Measurements from ENCODE around the gene HOMER1. TPM values are rescaled to one million over a fixed set of nuclear protein-coding genes. Genes with fewer than 3 reads are reported as not detected.

Gene HOMER1
- total and polyA plus RNA-seq, 10 of the 15 experiments (the other 5 are each of a cell fraction or from before 2014, with no cell fraction given), result 0.96 to 22.0 (median 7.5) TPM

GRCh38 chr5:79514391-79515105 lies 614 bp upstream of the HOMER1 start:
- WGBS (ENCODE audit: insufficient coverage, insufficient replicate concordance, low lambda C conversion rate, missing lambda C conversion rate), result under 1% methylated on average over 35 of the region's 38 CpGs
- TF ChIP-seq NR2C2 (IDR thresholded peaks at IDR 0.05; ENCODE audit: borderline replicate concordance, control insufficient read depth, insufficient read length, low read depth), result no peak
- TF ChIP-seq RB1 (IDR thresholded peaks at IDR 0.05; ENCODE audit: borderline replicate concordance), result no peak
- TF ChIP-seq MYC (IDR thresholded peaks at IDR 0.05; ENCODE audit: insufficient read depth, insufficient read length, insufficient replicate concordance, low read length, severe bottlenecking), result no peak
- peak; percentile 81; the same call in 1 of the 2 replicates for TF ChIP-seq RELB (IDR thresholded peaks at IDR 0.05; ENCODE audit: low read depth)
- peak; percentile 66 for TF ChIP-seq RAD51 (IDR thresholded peaks at IDR 0.05)
- TF ChIP-seq SREBF2 (IDR thresholded peaks at IDR 0.05; ENCODE audit: low read length), result no peak
- peak; percentile 29 for TF ChIP-seq RELA (IDR thresholded peaks at IDR 0.05; ENCODE audit: borderline replicate concordance, partially characterized antibody)
- peak; percentile 85 to 88 for TF ChIP-seq IKZF2 (IDR thresholded peaks at IDR 0.05)
- TF ChIP-seq NFYA (IDR thresholded peaks at IDR 0.05; ENCODE audit: borderline replicate concordance, low read depth, low read length), result no peak
- TF ChIP-seq JUNB (IDR thresholded peaks at IDR 0.05), result no peak
- TF ChIP-seq IRF5 (IDR thresholded peaks at IDR 0.05; ENCODE audit: borderline replicate concordance), result peak; percentile 49; the same call in 1 of the 2 replicates
- no peak for TF ChIP-seq ZNF207 (IDR thresholded peaks at IDR 0.05; ENCODE audit: borderline replicate concordance)
- TF ChIP-seq FOXM1 (IDR thresholded peaks at IDR 0.05; ENCODE audit: low read depth, low read length), result no peak
- TF ChIP-seq EGR1 (IDR thresholded peaks at IDR 0.05; ENCODE audit: borderline replicate concordance in 1 of 2, low read depth in 2 of 2, low read length in 2 of 2), result peak; percentile 69 to 79; a peak in 2 of 3 replicates
- TF ChIP-seq KLF5 (IDR thresholded peaks at IDR 0.05; ENCODE audit: partially characterized antibody), result no peak
- TF ChIP-seq ESRRA (IDR thresholded peaks at IDR 0.05; ENCODE audit: low read length), result no peak
- TF ChIP-seq ZNF274 (IDR thresholded peaks at IDR 0.05; ENCODE audit: insufficient read depth, insufficient read length), result no peak
- TF ChIP-seq NR2C1 (IDR thresholded peaks at IDR 0.05), result no peak
- peak; percentile 79 for TF ChIP-seq GABPA (IDR thresholded peaks at IDR 0.05; ENCODE audit: low read depth)
- peak; percentile 80 for TF ChIP-seq MLLT1 (IDR thresholded peaks at IDR 0.05)

More at GRCh38 chr5:79514391-79515105, 614 bp upstream of the HOMER1 start:
- Histone ChIP-seq H3K4me3 (peak overlapping the region; percentile 71), H3K9ac (ENCODE audit: control insufficient read depth, insufficient read depth, low read length) (peak overlapping the region; percentile 66), H4K20me1 (ENCODE audit: control insufficient read depth, insufficient read depth) (no peaks in the 10 kb centered on the region), H2AFZ (ENCODE audit: control insufficient read depth, low read depth, low read length) (peak overlapping the region; percentile 66), H3K27me3 (replicated peaks in 1 of 2; ENCODE audit: control insufficient read depth in 2 of 2, insufficient read depth in 2 of 2, low read length in 1 of 2) (peaks cover 0 to 2% of the 10 kb centered on the region in 2 experiments; a peak in 2 of 4 replicates), H3K9me3 (replicated peaks; ENCODE audit: control insufficient read depth, insufficient read depth, low read length) (no peaks in the 10 kb centered on the region), H3K79me2 (ENCODE audit: control insufficient read depth, insufficient read depth, low read length) (no peaks in the 10 kb centered on the region; the same call in none of the 2 replicates), H3K4me1 (ENCODE audit: control insufficient read depth, insufficient read depth, low read length) (no peaks in the 10 kb centered on the region; the same call in 1 of the 2 replicates), H3K27ac (ENCODE audit: control insufficient read depth, insufficient read depth) (peak overlapping the region; percentile 58; the same call in 1 of the 2 replicates), H3K4me2 (ENCODE audit: control insufficient read depth, insufficient read depth) (peak overlapping the region; percentile 30), H3K36me3 (ENCODE audit: control insufficient read depth in 2 of 2, insufficient read depth in 2 of 2, low read length in 1 of 2) (no peaks in the 10 kb centered on the region)
- ChIA-PET CTCF (no interaction called here), RAD21 (ENCODE audit: unreplicated experiment) (interaction anchor here (0.6 kb wide), 1 partner anchor 40 kb away, joined by 3 read pairs; no protein-coding TSS in a partner anchor), POLR2A (interaction anchor here (1.0 to 1.6 kb wide), 4 partner anchors 14 to 742 kb away, joined by 3 to 5 read pairs (median 4); no protein-coding TSS in a partner anchor), SMC1A (ENCODE audit: uncharacterized antibody, unreplicated experiment) (interaction anchor here (4.7 kb wide), 1 partner anchor 14 kb away, joined by 27 read pairs; no protein-coding TSS in a partner anchor)
- TSS peak; percentile 88 for BruUV-seq (replicated peaks)
- DNase-seq (ENCODE audit: low read depth, low spot score) (peak; percentile 78), ATAC-seq (peak; percentile 80), FAIRE-seq (peak; percentile 90)
- in situ Hi-C loops (cut with MboI) (no loop called here), intact Hi-C loops (cut with micrococcal nuclease; ENCODE audit: unreplicated experiment) (loop anchor here (5.0 kb wide), 2 partner anchors 98 to 277 kb away; partner anchors contain the start of genes JMY and TENT2)

All from GM12878 (cell line).